Measurements from ENCODE around the gene GABBR2.

Gene GABBR2

GRCh38 chr9:98706651-98707165 lies 2.0 kb downstream of the GABBR2 start:
- no peak for TF ChIP-seq CTCF (conservative IDR thresholded peaks at IDR 0.05)
- H3K27ac ChIP-seq = no peak overlapping the region

GRCh38 chr9:98702835-98703380 lies 5.8 kb downstream of the GABBR2 start:
- TF ChIP-seq CTCF (conservative IDR thresholded peaks at IDR 0.05) (no peak), ZFX (IDR thresholded peaks at IDR 0.05) (no peak)
- no peak overlapping the region for H3K27ac ChIP-seq

- no peak overlapping the region for H3K27ac ChIP-seq
- TF ChIP-seq ZFX (IDR thresholded peaks at IDR 0.05) (no peak), CTCF (conservative IDR thresholded peaks at IDR 0.05) (no peak)
Observed at GRCh38 chr9:98702340-98702739, 6.4 kb downstream of the GABBR2 start.

- no peak overlapping the region for H3K27ac ChIP-seq
- no peak for TF ChIP-seq CTCF (conservative IDR thresholded peaks at IDR 0.05)
- 0 out of 2 replicates have a peak, but pooled peaks have one; percentile 10 for TF ChIP-seq ZFX (IDR thresholded peaks at IDR 0.05)
Observed at GRCh38 chr9:98701576-98701975, 7.2 kb downstream of the GABBR2 start.

GRCh38 chr9:98700801-98701200 lies 7.9 kb downstream of the GABBR2 start:
- H3K27ac ChIP-seq = no peak overlapping the region
- TF ChIP-seq ZFX (IDR thresholded peaks at IDR 0.05) = no peak
- TF ChIP-seq CTCF (conservative IDR thresholded peaks at IDR 0.05) = no peak

GRCh38 chr9:98698856-98699255 lies 9.9 kb downstream of the GABBR2 start:
- TF ChIP-seq ZFX (IDR thresholded peaks at IDR 0.05) = no peak
- TF ChIP-seq CTCF (conservative IDR thresholded peaks at IDR 0.05) = no peak
- no peak overlapping the region for H3K27ac ChIP-seq

GRCh38 chr9:98694943-98695342 lies 13.8 kb downstream of the GABBR2 start:
- no peak overlapping the region for H3K27ac ChIP-seq
- TF ChIP-seq ZFX (IDR thresholded peaks at IDR 0.05) (no peak), CTCF (conservative IDR thresholded peaks at IDR 0.05) (no peak)
